ENCODE data around the gene ZCWPW1.

Gene ZCWPW1

GRCh38 chr7:100431286-100431735 lies 2.8 kb upstream of the ZCWPW1 start:
- DNase-seq, result no peak

DNA sequence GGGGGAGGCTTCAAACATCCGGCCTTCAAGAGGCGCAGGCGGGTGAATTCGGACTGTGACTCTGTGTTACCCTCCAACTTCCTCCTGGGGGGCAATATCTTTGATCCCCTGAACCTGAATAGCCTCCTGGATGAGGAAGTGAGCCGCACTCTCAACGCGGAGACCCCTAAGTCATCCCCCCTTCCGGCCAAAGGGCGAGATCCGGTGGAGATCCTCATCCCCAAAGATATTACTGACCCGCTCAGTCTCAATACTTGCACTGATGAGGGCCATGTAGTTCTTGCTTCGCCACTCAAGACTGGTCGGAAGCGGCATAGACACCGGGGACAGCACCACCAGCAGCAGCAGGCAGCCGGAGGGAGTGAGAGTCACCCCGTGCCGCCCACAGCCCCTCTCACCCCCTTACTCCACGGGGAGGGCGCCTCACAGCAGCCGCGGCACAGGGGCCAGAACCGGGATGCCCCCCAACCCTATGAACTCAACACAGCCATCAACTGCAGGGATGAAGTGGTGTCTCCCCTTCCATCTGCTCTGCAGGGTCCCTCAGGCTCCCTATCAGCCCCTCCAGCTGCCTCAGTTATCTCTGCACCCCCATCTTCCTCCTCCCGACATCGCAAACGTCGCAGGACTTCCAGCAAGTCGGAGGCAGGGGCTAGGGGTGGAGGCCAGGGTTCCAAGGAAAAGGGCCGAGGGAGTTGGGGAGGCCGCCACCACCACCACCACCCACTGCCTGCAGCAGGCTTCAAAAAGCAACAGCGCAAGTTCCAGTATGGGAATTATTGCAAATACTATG lies 2.2 kb upstream of the ZCWPW1 start:
- DNase-seq, result peak; percentile 52

DNA sequence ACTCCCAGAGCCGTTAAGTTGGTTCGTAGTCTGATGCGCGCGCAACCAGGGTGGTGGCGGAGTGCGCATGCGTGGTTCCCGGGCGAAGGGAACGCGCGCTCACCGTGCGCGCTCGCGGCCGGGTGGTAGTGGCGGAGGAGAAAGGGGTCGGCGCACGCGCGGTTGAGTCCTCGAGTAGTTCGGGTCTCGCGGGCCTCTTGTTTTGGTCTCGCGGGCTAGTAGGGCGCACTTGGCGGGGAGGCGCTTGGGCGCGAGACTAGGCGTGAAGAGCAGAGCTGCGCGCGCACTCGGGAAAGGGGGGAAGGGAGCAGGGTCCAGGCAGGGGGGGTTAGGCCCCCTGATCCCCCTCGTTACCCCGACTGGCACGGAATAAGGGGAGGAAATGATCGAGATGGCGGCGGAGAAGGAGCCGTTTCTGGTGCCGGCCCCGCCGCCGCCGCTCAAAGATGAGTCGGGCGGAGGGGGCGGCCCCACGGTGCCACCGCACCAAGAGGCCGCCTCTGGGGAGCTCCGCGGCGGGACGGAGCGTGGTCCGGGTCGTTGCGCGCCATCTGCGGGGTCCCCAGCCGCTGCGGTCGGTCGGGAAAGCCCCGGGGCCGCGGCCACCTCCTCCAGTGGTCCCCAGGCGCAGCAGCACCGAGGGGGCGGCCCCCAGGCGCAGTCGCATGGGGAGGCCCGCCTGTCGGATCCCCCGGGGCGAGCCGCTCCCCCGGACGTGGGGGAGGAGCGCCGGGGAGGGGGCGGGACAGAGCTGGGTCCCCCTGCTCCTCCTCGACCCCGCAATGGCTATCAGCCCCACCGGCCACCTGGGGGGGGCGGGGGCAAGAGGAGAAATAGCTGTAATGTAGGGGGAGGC lies 1.4 kb upstream of the ZCWPW1 start, which contains the start of gene MEPCE:
TSS of gene MEPCE (plus strand) at position 195 of the 856 bp plus-strand sequence. CDS start at position 383, 188 bp downstream.
- peak; percentile 93 for DNase-seq

DNA sequence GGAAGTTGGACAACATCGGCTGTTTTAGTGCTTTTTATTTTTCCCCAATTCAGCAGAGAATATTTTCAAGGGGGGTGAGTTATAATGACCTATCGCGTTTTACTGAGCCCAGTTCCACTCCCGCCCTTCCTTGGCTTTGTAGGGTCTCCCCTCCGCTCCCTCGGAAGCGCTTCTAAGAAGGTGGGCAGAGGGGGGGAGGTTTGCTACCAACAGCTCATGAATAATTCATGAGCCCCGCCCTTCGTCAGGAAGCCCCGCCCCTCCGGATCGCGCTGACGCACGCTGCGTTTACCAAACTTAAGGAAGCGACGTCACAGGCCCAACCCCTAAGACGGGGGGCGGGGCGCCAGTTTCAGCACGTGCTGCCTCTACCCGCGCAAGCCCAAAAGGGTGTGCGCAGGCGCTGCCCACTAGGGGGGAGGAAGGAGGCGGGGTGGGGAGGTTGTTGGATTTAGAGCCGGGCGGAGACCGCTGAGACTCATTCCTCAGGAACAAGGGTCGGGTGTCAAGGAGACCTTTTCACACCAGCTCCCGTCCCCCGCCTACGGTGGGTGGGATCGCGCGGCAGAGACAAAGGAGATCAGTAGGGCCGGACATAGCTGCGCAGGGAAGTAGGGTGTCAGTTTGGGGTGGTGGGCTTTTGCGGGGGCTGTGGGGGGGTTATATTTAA lies 599 bp upstream of the ZCWPW1 start:
- DNase-seq, result peak; percentile 100

DNA sequence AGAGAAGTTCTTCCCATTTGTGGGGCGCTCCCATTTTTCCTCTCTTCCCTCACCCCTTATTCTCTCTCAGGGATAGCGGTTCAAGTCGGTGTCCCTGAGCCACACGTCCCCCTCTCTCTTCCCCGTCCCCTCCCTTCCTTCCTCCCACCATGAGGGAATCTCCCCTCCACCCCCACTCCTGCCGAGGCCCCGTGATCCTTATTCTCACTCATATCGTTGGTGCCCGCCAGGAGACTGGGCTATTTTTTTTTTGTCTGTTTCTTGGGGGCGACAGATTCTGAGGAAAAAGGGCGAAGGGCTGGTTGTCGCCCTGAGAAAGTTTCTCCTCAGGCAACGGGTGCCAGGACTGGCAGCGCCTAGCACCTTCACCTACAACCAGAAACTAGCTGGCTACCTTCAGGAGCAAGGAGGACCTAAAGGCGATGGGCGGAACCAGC lies 723 bp downstream of the ZCWPW1 start:
- DNase-seq, result no peak

- no peak for DNase-seq
Measured at GRCh38 chr7:100426516-100426915, 2.0 kb downstream of the ZCWPW1 start.

- no peak for DNase-seq
Measured at GRCh38 chr7:100425347-100425746, 3.2 kb downstream of the ZCWPW1 start.

DNA sequence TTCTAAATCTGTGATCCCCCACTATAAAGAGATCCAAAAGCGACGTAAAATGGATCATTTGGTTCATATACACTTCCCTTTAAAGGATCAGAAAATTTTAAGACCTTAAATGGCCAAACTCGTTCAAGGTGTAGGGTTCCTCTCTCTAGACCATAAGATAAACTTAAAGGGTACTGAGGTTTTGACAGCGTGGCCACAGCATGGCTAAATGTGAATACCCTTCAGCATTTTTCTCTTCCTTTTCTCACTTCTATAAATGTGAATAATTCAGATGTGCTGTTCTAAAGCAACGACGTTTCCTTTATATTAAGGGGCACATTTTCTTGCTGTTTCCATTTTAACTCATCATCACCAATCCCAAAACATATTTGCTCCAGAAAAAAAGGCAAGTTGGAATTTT lies 5.2 kb downstream of the ZCWPW1 start:
- no peak for DNase-seq

GRCh38 chr7:100419660-100420226 lies 8.8 kb downstream of the ZCWPW1 start:
- DNase-seq, result no peak

- no peak for DNase-seq
Measured at GRCh38 chr7:100418930-100419659, 9.4 kb downstream of the ZCWPW1 start.

DNA sequence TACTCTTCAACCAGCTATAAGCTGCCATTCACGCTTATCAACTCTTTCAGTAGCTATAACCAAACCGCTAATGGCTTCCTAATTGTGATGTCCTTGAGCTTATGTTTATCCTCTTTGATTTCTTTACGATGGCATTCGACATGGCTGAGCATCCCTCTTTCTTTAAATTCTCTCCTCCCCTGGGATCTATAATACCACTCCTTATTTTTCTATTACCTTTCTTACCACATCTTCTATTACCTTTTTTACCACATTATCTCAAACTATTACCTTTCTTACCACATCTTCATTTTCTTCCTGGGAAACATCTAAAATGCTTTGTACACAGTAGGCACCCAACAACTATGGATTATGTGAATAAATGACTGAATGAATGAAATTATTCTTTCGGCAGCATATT lies 13.1 kb downstream of the ZCWPW1 start:
- DNase-seq, result no peak

DNA sequence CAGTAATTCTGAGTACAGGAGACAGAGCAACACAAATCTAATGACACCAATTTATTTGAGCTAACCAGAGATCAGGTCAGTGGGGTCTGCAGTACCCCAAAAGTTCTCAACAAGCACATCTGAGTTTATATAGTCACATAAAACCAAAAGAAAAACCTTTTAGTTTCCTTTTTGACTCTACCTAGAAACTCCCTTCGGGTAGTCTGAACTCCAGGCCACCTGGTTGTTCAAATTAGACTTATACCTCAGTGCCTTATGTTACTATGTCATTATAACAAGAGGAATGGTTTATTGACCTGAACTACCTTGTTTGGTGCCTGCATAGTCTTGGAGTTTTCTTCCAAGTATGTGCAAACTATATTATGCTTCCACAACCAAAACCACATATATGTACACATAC lies 14.6 kb downstream of the ZCWPW1 start:
- DNase-seq, result no peak

DNA sequence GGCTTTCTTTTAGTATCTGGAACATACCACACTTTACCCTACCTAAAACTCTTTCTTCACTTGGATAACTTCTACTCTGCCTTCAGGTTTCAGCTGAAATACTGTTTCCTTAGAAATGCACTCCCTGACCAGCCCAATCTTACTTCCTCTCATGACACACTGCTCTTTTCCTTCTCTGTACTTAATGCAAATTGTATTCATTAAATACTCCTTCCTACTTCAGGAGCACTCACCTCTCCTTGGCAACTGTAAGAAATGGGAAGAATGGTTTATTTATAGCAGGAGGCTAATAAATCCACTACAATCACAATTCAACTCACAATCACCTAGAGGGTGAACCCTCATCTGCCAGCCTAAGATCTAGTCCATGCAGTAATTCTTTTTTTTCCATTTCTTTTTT lies 15.2 kb downstream of the ZCWPW1 start:
- DNase-seq, result no peak

GRCh38 chr7:100411101-100411500 lies 17.4 kb downstream of the ZCWPW1 start:
- DNase-seq, result no peak

DNA sequence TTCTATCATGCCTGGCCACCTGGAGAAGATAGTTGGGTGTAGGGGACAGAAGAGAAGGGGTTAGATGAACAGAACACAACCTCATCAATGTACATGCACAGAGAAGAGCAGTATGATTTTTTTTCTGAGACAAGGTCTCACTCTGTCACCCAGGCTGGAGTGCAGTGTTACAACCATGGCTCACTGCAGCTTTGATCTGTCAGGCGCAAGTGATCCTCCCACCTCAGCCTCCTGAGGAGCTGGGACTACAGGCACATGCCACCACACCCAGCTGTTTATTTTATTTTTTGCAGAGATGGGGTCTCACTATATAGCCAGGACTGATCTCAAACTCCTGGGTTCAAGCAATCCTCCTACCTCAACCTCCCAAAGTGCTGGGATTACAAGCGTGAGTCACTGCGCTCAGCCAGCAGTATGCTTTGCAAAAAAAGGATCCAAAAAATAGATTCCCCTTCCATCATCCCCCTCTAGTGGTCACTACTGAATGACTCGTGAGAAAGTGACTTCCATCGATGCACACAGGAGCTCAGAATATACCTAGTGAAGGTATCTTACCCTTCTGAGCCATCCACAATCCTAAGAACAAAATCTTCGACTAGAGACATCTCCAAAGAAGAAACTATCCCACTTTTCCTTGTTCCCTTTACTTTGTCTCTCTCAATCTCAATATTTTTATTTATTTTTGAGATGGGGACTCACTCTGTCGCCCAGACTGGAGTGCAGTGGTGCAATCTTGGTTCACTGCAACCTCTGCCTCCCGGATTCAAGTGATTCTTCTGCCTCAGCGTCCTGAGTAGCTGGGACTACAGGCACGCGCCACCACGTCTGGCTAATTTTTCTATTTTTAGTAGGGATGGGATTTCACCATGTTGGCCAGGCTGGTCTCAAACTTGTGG lies 21.0 kb downstream of the ZCWPW1 start:
- DNase-seq, result peak; percentile 78

DNA sequence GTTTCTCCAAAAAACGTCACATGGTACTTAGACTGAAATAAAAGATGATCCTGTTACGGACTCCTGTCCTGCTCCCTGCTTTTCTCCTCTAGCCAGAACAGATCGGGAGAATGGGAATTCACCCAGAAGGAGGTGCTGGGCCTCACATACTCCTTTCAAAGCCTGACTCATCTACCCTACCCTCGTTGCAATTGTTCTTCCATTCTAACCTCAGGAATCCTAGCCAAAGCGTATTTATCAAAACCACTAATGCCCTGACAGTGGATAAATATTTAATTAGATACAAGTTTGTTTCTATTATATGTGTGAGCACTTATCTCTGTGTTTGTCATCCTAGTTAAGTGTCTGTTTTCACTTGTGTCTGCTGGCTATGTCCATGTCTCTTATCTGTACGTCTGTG lies 21.7 kb downstream of the ZCWPW1 start:
- no peak for DNase-seq

GRCh38 chr7:100402241-100402640 lies 26.3 kb downstream of the ZCWPW1 start:
- DNase-seq, result no peak

DNA sequence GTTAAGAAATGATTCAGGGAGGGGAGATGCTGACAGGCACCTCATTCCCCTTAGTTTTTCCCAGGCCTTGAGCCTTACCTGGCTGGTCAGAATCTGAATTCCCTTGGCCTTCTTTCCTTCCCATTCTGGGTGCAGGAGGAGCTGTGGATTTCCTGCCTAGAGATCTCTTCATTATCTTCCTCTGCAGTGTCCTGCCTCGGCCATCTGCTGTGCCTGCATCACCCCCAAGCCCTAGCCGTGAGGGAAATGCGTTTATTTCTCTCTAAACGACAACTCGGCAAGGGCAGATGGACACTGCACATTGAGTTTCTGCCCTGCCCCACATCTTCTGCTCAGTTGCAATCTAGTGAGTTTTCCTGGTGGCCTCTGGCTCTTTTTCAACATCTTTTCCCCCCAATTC lies 26.7 kb downstream of the ZCWPW1 start:
- no peak for DNase-seq

- no peak for DNase-seq
Measured at GRCh38 chr7:100400656-100401055, 27.8 kb downstream of the ZCWPW1 start.

- DNase-seq, result no peak
Measured at GRCh38 chr7:100400041-100400440, 28.5 kb downstream of the ZCWPW1 start.

GRCh38 chr7:100398239-100398638 lies 30.3 kb downstream of the ZCWPW1 start:
- DNase-seq, result no peak

Measured in CD4-positive, alpha-beta T cell treated with Interleukin-10 for 1 hour (primary cell).